MM.1S (cell line): ENCODE data around the gene EN1.

Source experiments
- EZH2phosphoT487 ChIP-seq: fragments of 300-600 bp; sonication (generic); IDR thresholded peaks from 2 replicates; pipeline ENCODE4 v1.6.1; 2018; ENCODE audit warnings: antibody characterized with exemption, low read length
- TF ChIP-seq, protein P1 (sequence below): fragments of 300-600 bp; sonication (generic); IDR thresholded peaks from 2 replicates; pipeline ENCODE4 v1.5.1; 2016; ENCODE audit warnings: antibody characterized with exemption, low read length, mixed read lengths

DNA sequence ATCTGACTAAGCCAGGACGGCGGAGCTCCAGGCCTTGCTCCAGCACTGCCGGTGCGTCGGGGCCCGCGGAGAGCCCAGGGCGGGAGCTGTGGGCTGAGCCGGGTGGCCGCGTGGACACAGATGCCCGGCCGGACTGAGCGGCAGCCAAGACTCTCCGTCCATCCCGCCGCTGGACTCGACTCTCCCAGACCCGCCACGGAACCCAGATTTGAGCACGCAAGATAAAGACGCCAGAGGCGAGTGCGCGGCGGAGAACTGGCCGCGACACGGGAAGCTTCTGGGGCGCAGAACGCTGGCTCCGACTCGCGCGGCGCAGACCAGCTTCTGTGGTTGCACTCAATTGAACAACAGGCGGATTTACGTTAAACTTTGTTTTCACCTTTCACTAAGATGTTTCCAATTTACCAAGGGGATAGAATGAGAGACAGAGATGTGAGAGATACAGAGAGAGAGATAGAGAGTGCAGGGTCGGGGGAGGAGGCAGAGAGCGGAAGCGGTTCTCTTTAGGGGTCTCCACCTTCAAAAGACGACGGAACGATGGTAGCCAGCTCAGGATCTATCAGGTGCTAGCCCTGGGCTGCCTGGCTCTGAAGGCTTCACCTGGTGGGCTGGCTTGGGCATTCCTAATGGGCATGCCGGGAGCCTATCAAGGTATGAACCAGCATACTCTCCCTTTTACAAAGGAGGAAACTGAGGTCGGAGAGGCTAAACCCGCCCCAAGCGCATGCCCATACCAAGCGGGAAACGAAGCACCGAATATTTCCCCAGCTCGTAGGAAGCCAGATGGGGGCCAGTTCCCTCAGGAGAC is 10.4 kb upstream of the EN1 start:
- no peak for TF ChIP-seq EZH2phosphoT487
- TF ChIP-seq, protein P1, sequence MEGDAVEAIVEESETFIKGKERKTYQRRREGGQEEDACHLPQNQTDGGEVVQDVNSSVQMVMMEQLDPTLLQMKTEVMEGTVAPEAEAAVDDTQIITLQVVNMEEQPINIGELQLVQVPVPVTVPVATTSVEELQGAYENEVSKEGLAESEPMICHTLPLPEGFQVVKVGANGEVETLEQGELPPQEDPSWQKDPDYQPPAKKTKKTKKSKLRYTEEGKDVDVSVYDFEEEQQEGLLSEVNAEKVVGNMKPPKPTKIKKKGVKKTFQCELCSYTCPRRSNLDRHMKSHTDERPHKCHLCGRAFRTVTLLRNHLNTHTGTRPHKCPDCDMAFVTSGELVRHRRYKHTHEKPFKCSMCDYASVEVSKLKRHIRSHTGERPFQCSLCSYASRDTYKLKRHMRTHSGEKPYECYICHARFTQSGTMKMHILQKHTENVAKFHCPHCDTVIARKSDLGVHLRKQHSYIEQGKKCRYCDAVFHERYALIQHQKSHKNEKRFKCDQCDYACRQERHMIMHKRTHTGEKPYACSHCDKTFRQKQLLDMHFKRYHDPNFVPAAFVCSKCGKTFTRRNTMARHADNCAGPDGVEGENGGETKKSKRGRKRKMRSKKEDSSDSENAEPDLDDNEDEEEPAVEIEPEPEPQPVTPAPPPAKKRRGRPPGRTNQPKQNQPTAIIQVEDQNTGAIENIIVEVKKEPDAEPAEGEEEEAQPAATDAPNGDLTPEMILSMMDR = no peak
